Endodermal cell (in vitro differentiated cells): ENCODE results near the gene PLXNA2. TPM values are rescaled to one million over a fixed set of nuclear protein-coding genes. Genes with fewer than 3 reads are reported as not detected.

Experiments used
- DNase-seq: peaks from one replicate; pipeline ENCODE4 v3.0.0-alpha.2; 2017
- H3K27ac ChIP-seq: 2 replicates; pipeline ENCODE4 v1.5.1; 2013; ENCODE audit warnings: mild to moderate bottlenecking, low read depth, low read length, moderate library complexity
- H3K27me3 ChIP-seq: 2 replicates; pipeline ENCODE4 v1.6.1; 2013; ENCODE audit warnings: mild to moderate bottlenecking, low read length, moderate library complexity; ENCODE audit not compliant: insufficient read depth, control insufficient read depth, poor library complexity, severe bottlenecking
- H3K36me3 ChIP-seq: 2 replicates; pipeline ENCODE4 v1.7.0; 2013; ENCODE audit warnings: mild to moderate bottlenecking, low read length, moderate library complexity; ENCODE audit not compliant: control insufficient read depth, insufficient read depth
- H3K4me1 ChIP-seq: one replicate; pipeline ENCODE4 v1.7.0; 2013; ENCODE audit warnings: low read length; ENCODE audit not compliant: control insufficient read depth, insufficient read depth
- H3K4me3 ChIP-seq: 2 replicates; pipeline ENCODE4 v1.5.1; 2013; ENCODE audit warnings: mild to moderate bottlenecking, low read length, moderate library complexity
- H3K9ac ChIP-seq: 2 replicates; pipeline ENCODE4 v1.6.1; 2013; ENCODE audit warnings: mild to moderate bottlenecking, low read length, moderate library complexity; ENCODE audit not compliant: poor library complexity, severe bottlenecking; ENCODE audit errors: extremely low read depth
- H3K9me3 ChIP-seq: 2 replicates; pipeline ENCODE4 v1.6.1; 2013; ENCODE audit warnings: mild to moderate bottlenecking, low read length, moderate library complexity; ENCODE audit not compliant: control insufficient read depth
- H3K27ac Mint-ChIP-seq: 2 replicates; pipeline ENCODE4 v1.8.0; 2020; ENCODE audit warnings: mixed read lengths
- H3K27me3 Mint-ChIP-seq: 2 replicates; pipeline ENCODE4 v1.8.0; 2021; ENCODE audit warnings: mild to moderate bottlenecking, mixed read lengths; ENCODE audit not compliant: insufficient read depth
- H3K36me3 Mint-ChIP-seq: 2 replicates; pipeline ENCODE4 v1.8.0; 2020; ENCODE audit warnings: low read depth, mixed read lengths
- H3K4me1 Mint-ChIP-seq: 2 replicates; pipeline ENCODE4 v1.8.0; 2020; ENCODE audit warnings: mixed read lengths
- H3K4me3 Mint-ChIP-seq: 2 replicates; pipeline ENCODE4 v1.8.0; 2020; ENCODE audit warnings: mild to moderate bottlenecking, moderate library complexity, mixed read lengths
- H3K9me3 Mint-ChIP-seq: 2 replicates; pipeline ENCODE4 v1.8.0; 2020; ENCODE audit warnings: mild to moderate bottlenecking, mixed read lengths
- CTCF ChIP-seq: fragments of 200-600 bp; sonication (generic); conservative IDR thresholded peaks from 2 replicates; pipeline ENCODE4 v1.5.0; 2021; ENCODE audit warnings: antibody characterized with exemption, mild to moderate bottlenecking
- WGBS, 2 experiments: methylation state at CpG; one replicate each; pipeline versions ENCODE4 v1.1.5 to v1.1.7; 2013; ENCODE audit warnings: missing lambda C conversion rate in 2 of 2, mixed read lengths in 1 of 2; ENCODE audit not compliant: insufficient coverage in 1 of 2, insufficient read length in 1 of 2; 5-methylcytosine and 5-hydroxymethylcytosine counted together
- total RNA-seq, 2 donors: library from RNA; stranded (reverse); fragmentation: NEBNext Ultra II Directional in 1 of 2; extraction: Animal tissue kit (Norgen Biotek cat#: 25700) in 1 of 2; gene quantifications; 2 replicates in 1 of 2; 3 replicates in 1 of 2; pipeline ENCODE4 v1.2.1, GENCODE V29; 2021

The PLXNA2 gene
- total RNA-seq, 2 donors from 2014 or later: 61.2 to 86.1 TPM

GRCh38 chr1:208007319-208007937, 236.8 kb downstream of the PLXNA2 start:
- Mint-ChIP-seq H3K27me3 (peaks cover 14% of the 10 kb centered on the region), H3K36me3 (no peaks in the 10 kb centered on the region), H3K9me3 (no peaks in the 10 kb centered on the region), H3K27ac (no peak overlapping the region), H3K4me3 (no peak overlapping the region), H3K4me1 (no peaks in the 10 kb centered on the region)
- H3K4me1 ChIP-seq: no peaks in the 10 kb centered on the region
- no peak for DNase-seq
- H3K27ac ChIP-seq: no peak overlapping the region
- TF ChIP-seq CTCF: no peak
- no peak overlapping the region for H3K4me3 ChIP-seq
- no peaks in the 10 kb centered on the region for H3K27me3 ChIP-seq
- H3K9ac ChIP-seq: no peak overlapping the region
- no peaks in the 10 kb centered on the region for H3K36me3 ChIP-seq
- 93% methylated on average over 3 of the region's 3 CpGs; no CpG with 5 or more reads in 1 of the 2 experiments for WGBS, 2 experiments
- no peaks in the 10 kb centered on the region for H3K9me3 ChIP-seq

GRCh38 chr1:208006258-208006920, 237.8 kb downstream of the PLXNA2 start:
- no peaks in the 10 kb centered on the region for H3K9me3 Mint-ChIP-seq
- H3K9me3 ChIP-seq: no peaks in the 10 kb centered on the region
- no peak overlapping the region for H3K27ac ChIP-seq
- no peak overlapping the region for H3K27ac Mint-ChIP-seq
- no peaks in the 10 kb centered on the region for H3K36me3 ChIP-seq
- no peak for DNase-seq
- WGBS, 2 experiments: 86% methylated on average over 2 of the region's 2 CpGs; no CpG with 5 or more reads in 1 of the 2 experiments
- no peak overlapping the region for H3K9ac ChIP-seq
- H3K27me3 Mint-ChIP-seq: peaks cover 17% of the 10 kb centered on the region
- H3K4me1 ChIP-seq: no peaks in the 10 kb centered on the region
- H3K36me3 Mint-ChIP-seq: no peaks in the 10 kb centered on the region
- no peaks in the 10 kb centered on the region for H3K4me1 Mint-ChIP-seq
- no peak for TF ChIP-seq CTCF
- no peaks in the 10 kb centered on the region for H3K27me3 ChIP-seq
- H3K4me3 ChIP-seq: no peak overlapping the region
- no peak overlapping the region for H3K4me3 Mint-ChIP-seq

- Histone ChIP-seq H3K9me3 (peaks cover 7% of the 10 kb centered on the region), H3K4me1 (no peaks in the 10 kb centered on the region), H3K27me3 (no peaks in the 10 kb centered on the region), H3K27ac (no peak overlapping the region), H3K36me3 (no peaks in the 10 kb centered on the region), H3K9ac (no peak overlapping the region), H3K4me3 (no peak overlapping the region)
- Mint-ChIP-seq H3K27me3 (peaks cover 17% of the 10 kb centered on the region), H3K4me3 (no peak overlapping the region), H3K4me1 (no peaks in the 10 kb centered on the region), H3K27ac (no peak overlapping the region), H3K9me3 (no peaks in the 10 kb centered on the region), H3K36me3 (no peaks in the 10 kb centered on the region)
- DNase-seq: no peak
- 71 to 96% methylated on average over 3 of the region's 3 CpGs for WGBS, 2 experiments
- no peak for TF ChIP-seq CTCF
Measured at GRCh38 chr1:208004851-208005250, 239.3 kb downstream of the PLXNA2 start.
